Right atrium auricular region (tissue), 2 donors: ENCODE data around the gene ARHGEF7. TPM values are rescaled to one million over a fixed set of nuclear protein-coding genes. Genes with fewer than 3 reads are reported as not detected.
"Not testable (repeated sequence)": the region's sequence is repeated elsewhere in the genome, so short reads cannot be mapped to it uniquely, and the experiment has no call there.

Experiments
- DNase-seq: peaks from one replicate; pipeline ENCODE4 v3.0.0-alpha.2; 2019; ENCODE audit warnings: low spot score
- H3K27ac ChIP-seq, 2 donors: fragments of 200-600 bp; sonication (generic); 1 replicate in 1 of 2; 2 replicates in 1 of 2; pipeline ENCODE4 v1.5.1; 2016 to 2019
- H3K27me3 ChIP-seq, 2 donors: fragments of 200-600 bp; sonication (generic); one replicate each; pipeline versions ENCODE4 v1.5.1 to v1.6.0; 2017 to 2019
- H3K36me3 ChIP-seq: fragments of 200-600 bp; sonication (generic); one replicate; pipeline ENCODE4 v1.5.1; 2016
- H3K4me1 ChIP-seq, 2 donors: fragments of 200-600 bp; sonication (generic); one replicate each; pipeline versions ENCODE4 v1.5.1 to v1.6.0; 2017 to 2019
- H3K4me3 ChIP-seq, 2 donors: fragments of 200-600 bp; sonication (generic); 1 replicate in 1 of 2; 2 replicates in 1 of 2; pipeline ENCODE4 v1.5.1; 2017 to 2019; ENCODE audit warnings: mild to moderate bottlenecking in 1 of 2, moderate library complexity in 1 of 2
- H3K9me3 ChIP-seq, 2 donors: fragments of 200-600 bp; sonication (generic); one replicate each; pipeline ENCODE4 v1.5.1; 2019
- total RNA-seq, 2 donors: library from RNA; depleted of rRNA; stranded (reverse); fragments of >200 nt; gene quantifications; one replicate each; pipeline ENCODE4 v1.1.0, GENCODE V29; 2016
- TF ChIP-seq, protein P1 (sequence below), 2 donors: fragments of 200-600 bp; sonication (generic); IDR thresholded peaks; one replicate each; pipeline ENCODE4 v1.5.1; 2019; ENCODE audit warnings: antibody characterized with exemption in 2 of 2

ARHGEF7 gene
- total RNA-seq, 2 donors from 2014 or later = 27.8 to 36.9 TPM

DNA sequence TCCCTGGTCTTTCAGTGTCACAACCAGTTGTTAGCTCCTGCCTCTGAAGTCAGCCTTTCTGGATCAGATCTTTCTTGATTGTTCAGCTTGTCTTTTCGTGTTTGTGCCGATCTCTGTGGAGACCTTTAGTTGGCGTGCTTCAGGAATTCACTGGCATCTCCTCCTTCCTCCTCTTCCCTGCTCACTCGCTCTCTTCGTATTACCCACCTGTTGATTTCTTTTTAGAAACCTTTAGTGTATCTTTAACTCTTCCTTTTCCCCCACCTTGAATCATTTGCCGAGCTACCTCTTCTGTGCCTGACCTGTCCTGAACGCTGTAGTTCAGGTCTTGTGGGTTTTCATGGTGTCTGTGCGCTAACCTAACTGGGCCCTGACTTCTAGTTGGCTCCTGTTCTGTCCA lies 141.3 kb downstream of the ARHGEF7 start:
- Histone ChIP-seq H3K27ac (no peak overlapping the region), H3K36me3 (peaks cover 32% of the 10 kb centered on the region)
- TF ChIP-seq, protein P1, sequence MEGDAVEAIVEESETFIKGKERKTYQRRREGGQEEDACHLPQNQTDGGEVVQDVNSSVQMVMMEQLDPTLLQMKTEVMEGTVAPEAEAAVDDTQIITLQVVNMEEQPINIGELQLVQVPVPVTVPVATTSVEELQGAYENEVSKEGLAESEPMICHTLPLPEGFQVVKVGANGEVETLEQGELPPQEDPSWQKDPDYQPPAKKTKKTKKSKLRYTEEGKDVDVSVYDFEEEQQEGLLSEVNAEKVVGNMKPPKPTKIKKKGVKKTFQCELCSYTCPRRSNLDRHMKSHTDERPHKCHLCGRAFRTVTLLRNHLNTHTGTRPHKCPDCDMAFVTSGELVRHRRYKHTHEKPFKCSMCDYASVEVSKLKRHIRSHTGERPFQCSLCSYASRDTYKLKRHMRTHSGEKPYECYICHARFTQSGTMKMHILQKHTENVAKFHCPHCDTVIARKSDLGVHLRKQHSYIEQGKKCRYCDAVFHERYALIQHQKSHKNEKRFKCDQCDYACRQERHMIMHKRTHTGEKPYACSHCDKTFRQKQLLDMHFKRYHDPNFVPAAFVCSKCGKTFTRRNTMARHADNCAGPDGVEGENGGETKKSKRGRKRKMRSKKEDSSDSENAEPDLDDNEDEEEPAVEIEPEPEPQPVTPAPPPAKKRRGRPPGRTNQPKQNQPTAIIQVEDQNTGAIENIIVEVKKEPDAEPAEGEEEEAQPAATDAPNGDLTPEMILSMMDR (IDR thresholded peaks at IDR 0.05) = no peak

DNA sequence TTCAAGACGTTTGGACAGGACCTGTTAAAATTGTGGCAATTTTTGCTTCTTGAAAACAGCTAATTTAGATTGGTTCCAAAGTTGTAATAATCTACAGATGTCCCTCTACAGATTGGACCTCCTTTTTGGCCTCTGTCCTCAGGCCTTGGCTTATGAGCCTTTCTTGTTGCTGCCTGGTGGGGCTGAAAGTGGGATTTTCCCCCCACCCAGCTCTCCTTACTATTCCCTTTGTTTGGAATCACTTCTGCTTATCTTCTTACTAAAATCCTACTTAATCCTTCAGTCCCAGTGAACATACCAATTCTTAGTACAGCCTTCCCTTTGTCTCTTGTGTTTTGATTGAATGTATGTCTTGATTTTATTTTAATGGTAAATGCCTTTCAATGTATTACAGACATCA lies 141.8 kb downstream of the ARHGEF7 start:
- Histone ChIP-seq H3K27me3 (no peaks in the 10 kb centered on the region), H3K4me1 (peaks cover 0 to 17% of the 10 kb centered on the region in 2 donors), H3K27ac (no peak overlapping the region), H3K36me3 (peaks cover 32% of the 10 kb centered on the region), H3K9me3 (no peaks in the 10 kb centered on the region), H3K4me3 (no peak overlapping the region)
- TF ChIP-seq, protein P1 (IDR thresholded peaks at IDR 0.05) = no peak
- no peak for DNase-seq

More for the DNA sequence above, 141.3 kb downstream of the ARHGEF7 start:
- DNase-seq = no peak
- Histone ChIP-seq H3K27me3 (no peaks in the 10 kb centered on the region), H3K4me1 (peaks cover 0 to 22% of the 10 kb centered on the region in 2 donors), H3K4me3 (no peak overlapping the region), H3K9me3 (no peaks in the 10 kb centered on the region)

DNA sequence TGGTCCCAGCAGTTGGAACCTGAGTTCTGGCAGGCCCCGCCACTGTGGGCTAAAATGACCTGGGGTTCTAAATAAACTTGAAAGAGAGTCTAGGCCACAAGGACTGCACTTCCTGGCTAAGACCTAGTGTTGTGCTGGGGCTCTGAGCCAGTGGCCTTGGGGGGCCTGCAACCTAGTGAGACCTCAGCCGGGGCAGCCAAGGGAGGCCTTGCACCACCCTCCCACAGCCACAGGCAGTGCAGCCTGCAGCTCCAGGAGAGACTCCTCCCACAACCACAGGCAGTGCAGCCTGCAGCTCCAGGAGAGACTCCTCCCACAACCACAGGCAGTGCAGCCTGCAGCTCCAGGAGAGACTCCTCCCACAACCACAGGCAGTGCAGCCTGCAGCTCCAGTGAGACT lies 142.8 kb downstream of the ARHGEF7 start:
- not testable (repeated sequence) for H3K27ac ChIP-seq
- peaks cover 0 to 13% of the 10 kb centered on the region in 2 donors for H3K4me1 ChIP-seq

DNA sequence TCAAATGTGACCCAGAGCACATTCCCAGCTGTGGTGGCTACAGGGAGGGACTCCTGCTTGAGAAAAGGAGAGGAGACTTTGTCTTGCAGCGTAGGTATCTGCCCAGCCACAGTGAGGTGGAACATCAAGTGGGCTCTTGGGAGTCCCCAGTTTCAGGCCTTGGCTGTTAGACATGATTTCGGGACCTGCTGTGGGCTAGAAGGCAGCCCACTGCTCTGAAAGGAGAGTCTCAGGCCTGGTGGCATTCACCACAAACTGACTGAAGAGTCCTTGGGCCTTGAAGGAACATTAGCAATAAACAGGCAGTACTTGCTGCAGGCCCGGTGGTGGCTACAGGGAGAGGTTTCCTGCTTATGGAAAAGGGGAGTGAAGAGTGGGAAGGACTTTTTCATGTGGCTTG lies 143.5 kb downstream of the ARHGEF7 start:
- Histone ChIP-seq H3K4me3 (no peak overlapping the region), H3K27ac (no peak overlapping the region), H3K4me1 (peaks cover 0 to 11% of the 10 kb centered on the region in 2 donors), H3K9me3 (no peaks in the 10 kb centered on the region), H3K27me3 (no peaks in the 10 kb centered on the region), H3K36me3 (peaks cover 32% of the 10 kb centered on the region)
- no peak for DNase-seq
- TF ChIP-seq, protein P1 (IDR thresholded peaks at IDR 0.05) = no peak

More for the DNA sequence above, 142.8 kb downstream of the ARHGEF7 start:
- H3K9me3 ChIP-seq, H3K4me3 ChIP-seq, DNase-seq, H3K27me3 ChIP-seq: not testable (repeated sequence)
- H3K36me3 ChIP-seq = peaks cover 32% of the 10 kb centered on the region

DNA sequence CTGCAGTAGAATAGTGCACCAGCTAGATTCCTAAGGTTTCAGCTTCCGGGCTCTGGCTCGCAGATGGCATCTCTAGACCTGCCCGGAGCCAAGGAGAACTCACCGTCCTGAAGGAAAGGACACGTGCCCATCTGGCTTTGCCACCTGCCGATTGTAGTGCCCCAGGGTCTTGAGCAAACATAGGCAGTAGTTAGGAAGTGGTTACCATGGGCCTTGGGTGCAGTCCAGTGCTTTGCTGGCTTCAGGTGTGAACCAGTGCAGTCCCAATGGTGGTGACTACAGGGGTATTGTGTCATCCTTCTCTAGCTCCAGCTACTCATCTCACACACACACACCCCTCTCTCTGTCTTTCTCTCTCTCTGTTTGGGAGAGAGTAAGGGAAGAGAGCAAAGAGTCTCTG lies 143.9 kb downstream of the ARHGEF7 start:
- DNase-seq = no peak

DNA sequence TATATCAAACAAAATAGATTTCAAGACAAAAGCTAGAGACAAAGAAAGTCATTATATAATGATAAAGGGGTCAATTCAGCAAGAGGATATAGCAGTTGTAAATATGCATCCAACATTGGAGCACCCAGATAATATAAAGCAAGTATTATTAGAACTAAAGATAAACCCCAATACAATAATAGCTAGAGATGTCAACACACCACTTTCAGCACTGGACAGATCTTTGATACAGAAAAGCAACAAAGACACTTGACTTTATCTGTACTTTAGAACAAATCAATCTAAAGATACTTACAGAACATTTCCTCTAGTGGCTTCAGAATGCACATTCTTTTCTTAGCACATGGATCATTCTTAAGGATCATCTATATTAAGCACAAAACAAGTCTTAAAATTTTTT lies 146.2 kb downstream of the ARHGEF7 start:
- TF ChIP-seq, protein P1 (IDR thresholded peaks at IDR 0.05) = no peak
- H3K36me3 ChIP-seq = peaks cover 26% of the 10 kb centered on the region
- no peak overlapping the region for H3K4me3 ChIP-seq
- peaks cover 0 to 9% of the 10 kb centered on the region in 2 donors for H3K4me1 ChIP-seq
- H3K27ac ChIP-seq = no peak overlapping the region
- no peaks in the 10 kb centered on the region for H3K27me3 ChIP-seq
- H3K9me3 ChIP-seq = no peaks in the 10 kb centered on the region
- no peak for DNase-seq

More for the DNA sequence above, 143.9 kb downstream of the ARHGEF7 start:
- Histone ChIP-seq H3K36me3 (peaks cover 32% of the 10 kb centered on the region), H3K9me3 (no peaks in the 10 kb centered on the region), H3K4me1 (peaks cover 0 to 9% of the 10 kb centered on the region in 2 donors), H3K27ac (no peak overlapping the region), H3K27me3 (no peaks in the 10 kb centered on the region), H3K4me3 (no peak overlapping the region)
- TF ChIP-seq, protein P1 (IDR thresholded peaks at IDR 0.05) = no peak
